Measurements from ENCODE around the gene KIAA0930. TPM values are rescaled to one million over a fixed set of nuclear protein-coding genes. Genes with fewer than 3 reads are reported as not detected.

The KIAA0930 gene
- total RNA-seq, 1 experiment from 2014 or later, result 54.8 TPM

DNA sequence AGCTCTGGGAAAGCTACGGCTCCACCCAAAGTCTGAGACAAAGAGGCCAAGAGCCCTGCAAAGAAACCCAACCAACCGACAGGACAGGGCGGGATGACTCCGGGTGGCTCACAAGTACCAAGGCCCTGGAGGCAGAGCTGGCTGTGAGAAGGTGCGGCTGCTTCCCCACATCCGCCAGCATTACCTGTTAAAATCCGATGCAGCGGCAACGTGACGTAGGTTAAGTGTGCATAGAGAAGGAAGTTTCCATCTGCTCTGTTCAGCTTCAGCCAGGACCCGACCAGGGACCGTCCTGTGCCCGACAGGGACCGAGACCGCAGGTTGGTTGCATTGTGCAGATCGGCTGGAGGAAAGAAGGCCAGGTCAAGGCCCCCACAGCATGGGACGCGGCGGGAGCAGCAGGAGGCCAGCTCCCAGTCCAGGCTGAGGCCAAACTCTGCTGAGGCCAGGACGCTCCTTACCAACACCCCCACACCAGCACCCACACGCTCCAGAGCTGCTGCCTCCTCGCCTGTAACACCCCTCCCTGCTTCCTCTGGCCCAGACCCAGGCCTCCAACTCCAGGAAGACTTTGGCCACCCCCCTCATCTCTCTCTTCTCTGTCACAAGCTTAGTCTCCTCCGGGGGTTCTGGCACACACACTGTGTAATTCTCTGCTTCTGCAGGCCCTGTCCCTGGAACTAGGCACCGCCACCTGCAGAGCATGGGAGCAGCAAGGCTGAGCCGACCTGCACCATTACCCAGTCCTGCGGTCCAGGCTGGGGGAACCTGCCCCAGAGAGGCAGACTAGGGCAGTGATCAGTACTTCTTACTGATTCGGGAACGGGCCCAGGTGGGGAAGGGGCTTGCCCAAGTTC, 42.9 kb downstream of the KIAA0930 start:
- H3K27me3 ChIP-seq (replicated peaks; ENCODE audit: insufficient read depth, low read depth, low read length, poor library complexity), result no peaks in the 10 kb centered on the region
- no peaks in the 10 kb centered on the region for H3K9me3 ChIP-seq (ENCODE audit: low read depth, low read length, poor library complexity, severe bottlenecking)
- intact Hi-C loops (cut with micrococcal nuclease; ENCODE audit: unreplicated experiment), result no loop called here
- H3K36me3 ChIP-seq (ENCODE audit: insufficient read depth, low read length, poor library complexity, severe bottlenecking), result peaks cover 3% of the 10 kb centered on the region
- no peak overlapping the region for H3K27ac ChIP-seq (ENCODE audit: low read depth, low read length, poor library complexity, severe bottlenecking)
- TF ChIP-seq, protein P1, sequence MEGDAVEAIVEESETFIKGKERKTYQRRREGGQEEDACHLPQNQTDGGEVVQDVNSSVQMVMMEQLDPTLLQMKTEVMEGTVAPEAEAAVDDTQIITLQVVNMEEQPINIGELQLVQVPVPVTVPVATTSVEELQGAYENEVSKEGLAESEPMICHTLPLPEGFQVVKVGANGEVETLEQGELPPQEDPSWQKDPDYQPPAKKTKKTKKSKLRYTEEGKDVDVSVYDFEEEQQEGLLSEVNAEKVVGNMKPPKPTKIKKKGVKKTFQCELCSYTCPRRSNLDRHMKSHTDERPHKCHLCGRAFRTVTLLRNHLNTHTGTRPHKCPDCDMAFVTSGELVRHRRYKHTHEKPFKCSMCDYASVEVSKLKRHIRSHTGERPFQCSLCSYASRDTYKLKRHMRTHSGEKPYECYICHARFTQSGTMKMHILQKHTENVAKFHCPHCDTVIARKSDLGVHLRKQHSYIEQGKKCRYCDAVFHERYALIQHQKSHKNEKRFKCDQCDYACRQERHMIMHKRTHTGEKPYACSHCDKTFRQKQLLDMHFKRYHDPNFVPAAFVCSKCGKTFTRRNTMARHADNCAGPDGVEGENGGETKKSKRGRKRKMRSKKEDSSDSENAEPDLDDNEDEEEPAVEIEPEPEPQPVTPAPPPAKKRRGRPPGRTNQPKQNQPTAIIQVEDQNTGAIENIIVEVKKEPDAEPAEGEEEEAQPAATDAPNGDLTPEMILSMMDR (conservative IDR thresholded peaks at IDR 0.05; ENCODE audit: low read depth, low read length), result no peak
- TF ChIP-seq EZH2 (IDR thresholded peaks at IDR 0.05; ENCODE audit: borderline replicate concordance, low read depth, low read length, poor library complexity, severe bottlenecking), result no peak
- DNase-seq (ENCODE audit: low spot score), result no peak
- H3K4me1 ChIP-seq (ENCODE audit: insufficient read depth, low read length, poor library complexity, severe bottlenecking), result peaks cover 8% of the 10 kb centered on the region
- no TSS peak for BruUV-seq (replicated peaks)
- POLR2A ChIA-PET (ENCODE audit: low non-redundant PET), result no interaction called here
- CTCF ChIA-PET, result no interaction called here
- H3K4me3 ChIP-seq (ENCODE audit: low read depth, low read length, poor library complexity, severe bottlenecking), result no peak overlapping the region

DNA sequence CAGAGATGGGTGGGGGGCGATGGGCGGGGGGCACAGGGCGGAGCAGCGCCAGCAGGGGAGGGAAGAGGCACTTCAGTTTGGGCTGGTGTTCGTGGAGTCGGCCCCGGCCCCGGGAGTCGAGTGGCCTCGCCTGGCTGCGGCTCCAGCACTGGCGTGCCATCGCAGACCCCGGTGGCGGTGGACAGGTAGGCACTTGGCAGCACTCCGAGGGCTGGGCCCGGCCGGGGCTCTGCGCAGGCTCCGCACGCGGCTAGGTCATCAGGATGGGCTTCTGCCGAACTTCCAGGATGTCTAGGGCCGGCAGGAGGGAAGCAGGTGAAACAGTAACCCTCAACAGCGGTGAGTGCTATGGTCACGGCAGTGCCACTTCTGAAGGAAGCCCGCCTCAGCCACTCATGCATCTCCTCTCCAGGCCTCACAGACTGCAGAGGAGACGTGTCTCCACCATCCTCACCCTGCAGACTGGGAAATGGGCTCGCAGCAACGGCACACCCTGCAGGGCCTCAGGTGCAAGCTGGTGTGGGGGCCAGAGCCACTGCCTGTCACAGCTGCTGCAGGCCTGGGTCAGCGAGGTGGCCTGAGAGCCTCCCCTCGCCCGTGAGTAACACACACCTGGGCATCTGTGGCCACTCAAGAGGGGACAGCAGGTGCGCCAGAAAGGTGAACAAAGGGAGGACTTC, 43.6 kb downstream of the KIAA0930 start:
- peaks cover 8% of the 10 kb centered on the region for H3K4me1 ChIP-seq (ENCODE audit: insufficient read depth, low read length, poor library complexity, severe bottlenecking)
- BruUV-seq (replicated peaks), result no TSS peak
- POLR2A ChIA-PET (ENCODE audit: low non-redundant PET), result interaction anchor here (0.6 kb wide), 1 partner anchor 1545 kb away, joined by 4 read pairs; no protein-coding TSS in a partner anchor
- no peaks in the 10 kb centered on the region for H3K9me3 ChIP-seq (ENCODE audit: low read depth, low read length, poor library complexity, severe bottlenecking)
- H3K27me3 ChIP-seq (replicated peaks; ENCODE audit: insufficient read depth, low read depth, low read length, poor library complexity), result no peaks in the 10 kb centered on the region
- no peak for DNase-seq (ENCODE audit: low spot score)
- intact Hi-C loops (cut with micrococcal nuclease; ENCODE audit: unreplicated experiment), result no loop called here
- peaks cover 3% of the 10 kb centered on the region for H3K36me3 ChIP-seq (ENCODE audit: insufficient read depth, low read length, poor library complexity, severe bottlenecking)
- TF ChIP-seq EZH2 (IDR thresholded peaks at IDR 0.05; ENCODE audit: borderline replicate concordance, low read depth, low read length, poor library complexity, severe bottlenecking), result no peak
- TF ChIP-seq, protein P1 (conservative IDR thresholded peaks at IDR 0.05; ENCODE audit: low read depth, low read length), result no peak
- CTCF ChIA-PET, result no interaction called here
- H3K27ac ChIP-seq (ENCODE audit: low read depth, low read length, poor library complexity, severe bottlenecking), result no peak overlapping the region
- no peak overlapping the region for H3K4me3 ChIP-seq (ENCODE audit: low read depth, low read length, poor library complexity, severe bottlenecking)

DNA sequence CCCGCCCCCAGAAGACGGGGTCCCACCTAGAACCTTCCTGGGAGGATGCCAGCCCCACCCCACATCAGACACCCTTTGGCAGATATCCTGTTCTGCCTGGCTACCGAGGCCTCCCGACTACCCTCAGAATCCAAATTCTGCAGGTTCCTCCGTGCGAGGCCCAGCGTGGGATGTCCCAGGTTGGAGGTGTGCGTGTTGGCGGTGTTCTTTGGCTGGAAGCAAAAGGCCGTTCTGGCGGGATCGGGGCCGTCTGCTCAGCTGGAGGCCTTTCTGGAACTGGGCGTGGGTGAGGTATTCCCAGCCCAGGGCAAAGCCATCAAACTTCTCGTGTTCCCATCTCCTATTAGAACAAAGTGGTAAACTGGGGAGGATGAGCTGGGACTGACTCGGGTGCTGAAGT, 44.4 kb downstream of the KIAA0930 start:
- no peak overlapping the region for H3K4me3 ChIP-seq (ENCODE audit: low read depth, low read length, poor library complexity, severe bottlenecking)
- intact Hi-C loops (cut with micrococcal nuclease; ENCODE audit: unreplicated experiment), result no loop called here
- TF ChIP-seq, protein P1 (conservative IDR thresholded peaks at IDR 0.05; ENCODE audit: low read depth, low read length), result no peak
- no peak for TF ChIP-seq EZH2 (IDR thresholded peaks at IDR 0.05; ENCODE audit: borderline replicate concordance, low read depth, low read length, poor library complexity, severe bottlenecking)
- no peak overlapping the region for H3K27ac ChIP-seq (ENCODE audit: low read depth, low read length, poor library complexity, severe bottlenecking)
- DNase-seq (ENCODE audit: low spot score), result no peak
- CTCF ChIA-PET, result no interaction called here
- no TSS peak for BruUV-seq (replicated peaks)
- peaks cover 8% of the 10 kb centered on the region for H3K4me1 ChIP-seq (ENCODE audit: insufficient read depth, low read length, poor library complexity, severe bottlenecking)
- POLR2A ChIA-PET (ENCODE audit: low non-redundant PET), result no interaction called here
- no peaks in the 10 kb centered on the region for H3K9me3 ChIP-seq (ENCODE audit: low read depth, low read length, poor library complexity, severe bottlenecking)
- no peaks in the 10 kb centered on the region for H3K27me3 ChIP-seq (replicated peaks; ENCODE audit: insufficient read depth, low read depth, low read length, poor library complexity)
- peaks cover 3% of the 10 kb centered on the region for H3K36me3 ChIP-seq (ENCODE audit: insufficient read depth, low read length, poor library complexity, severe bottlenecking)

All from A673 (cell line).